Measurements from ENCODE around the gene PRKCI.
"Not testable (repeated sequence)": the region's sequence is repeated elsewhere in the genome, so short reads cannot be mapped to it uniquely, and the experiment has no call there.

Gene PRKCI

DNA sequence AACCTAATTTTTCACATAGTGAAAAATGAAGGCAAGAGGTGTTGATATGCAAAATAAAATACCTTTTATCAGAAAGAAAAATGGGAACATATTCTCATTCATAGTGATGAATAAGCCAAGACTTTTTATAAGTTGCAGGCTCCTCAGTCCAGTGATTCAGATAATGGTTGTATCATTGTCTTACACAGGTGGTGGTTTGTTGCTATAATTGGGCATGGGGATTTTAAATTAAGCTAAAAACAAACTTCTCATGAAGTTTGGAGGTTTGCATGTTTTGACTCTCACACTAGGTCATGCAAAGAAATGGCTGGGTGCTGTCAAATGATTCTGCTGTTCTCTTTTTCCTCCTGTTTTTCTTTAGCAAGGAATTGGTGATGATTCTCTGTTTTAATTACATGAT lies 74.5 kb downstream of the PRKCI start:
- DNase-seq, result no peak

DNA sequence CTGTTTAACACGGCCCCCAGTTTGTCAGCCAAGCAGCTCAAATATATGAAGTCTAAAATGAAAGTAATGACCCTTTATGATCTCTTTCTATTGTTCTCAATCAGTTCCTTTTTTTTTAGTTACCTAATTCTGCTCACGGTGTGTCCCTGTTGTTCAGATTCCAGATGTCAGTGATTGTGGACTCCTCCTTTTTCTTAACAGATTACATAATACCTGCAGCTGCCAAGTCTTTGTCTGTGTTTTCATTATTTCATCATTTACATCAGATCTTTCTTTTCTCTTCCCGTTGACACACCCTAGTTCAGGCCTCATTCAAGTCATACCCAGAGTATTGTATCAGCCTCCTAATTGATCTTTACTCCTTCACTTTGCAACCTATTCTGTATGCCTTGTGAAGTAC lies 79.2 kb downstream of the PRKCI start:
- DNase-seq, result no peak

DNA sequence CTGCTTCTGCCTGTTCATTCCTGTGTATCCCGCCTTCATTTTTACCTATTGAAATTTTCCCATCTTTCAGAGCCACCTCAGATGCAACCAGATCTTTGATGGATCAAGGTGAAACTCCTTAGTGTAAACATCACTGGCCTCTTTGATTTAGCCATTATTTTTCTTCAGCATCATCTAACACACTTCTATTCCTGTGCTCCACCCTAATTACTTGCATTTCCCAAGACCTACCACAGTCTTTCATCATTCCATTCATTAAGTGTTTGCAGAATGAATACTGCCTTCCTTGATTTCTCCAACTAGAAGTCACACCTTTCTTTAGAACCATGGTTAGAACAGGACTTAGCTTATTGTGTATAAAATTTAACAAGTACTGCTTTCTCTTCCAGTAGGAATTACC lies 79.8 kb downstream of the PRKCI start:
- DNase-seq, result no peak

DNA sequence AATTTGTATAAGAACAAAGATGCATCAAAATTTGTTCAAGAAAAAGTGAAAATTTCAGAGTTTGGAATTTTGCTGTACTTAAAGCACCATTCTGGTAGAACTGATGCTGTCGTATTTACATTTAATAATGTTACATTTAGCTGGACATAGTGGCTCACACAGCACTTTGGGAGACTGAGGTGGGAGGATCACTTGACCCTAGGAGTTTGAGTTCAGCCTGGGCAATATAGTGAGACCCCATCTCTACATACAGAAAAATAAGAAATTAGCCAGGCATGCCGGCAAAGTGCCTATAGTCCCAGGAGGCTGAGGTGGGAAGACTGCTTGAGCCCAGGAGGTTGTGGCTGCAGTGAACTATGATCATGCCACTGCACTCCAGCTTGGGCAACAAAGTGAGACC lies 83.8 kb downstream of the PRKCI start:
- no peak for DNase-seq

DNA sequence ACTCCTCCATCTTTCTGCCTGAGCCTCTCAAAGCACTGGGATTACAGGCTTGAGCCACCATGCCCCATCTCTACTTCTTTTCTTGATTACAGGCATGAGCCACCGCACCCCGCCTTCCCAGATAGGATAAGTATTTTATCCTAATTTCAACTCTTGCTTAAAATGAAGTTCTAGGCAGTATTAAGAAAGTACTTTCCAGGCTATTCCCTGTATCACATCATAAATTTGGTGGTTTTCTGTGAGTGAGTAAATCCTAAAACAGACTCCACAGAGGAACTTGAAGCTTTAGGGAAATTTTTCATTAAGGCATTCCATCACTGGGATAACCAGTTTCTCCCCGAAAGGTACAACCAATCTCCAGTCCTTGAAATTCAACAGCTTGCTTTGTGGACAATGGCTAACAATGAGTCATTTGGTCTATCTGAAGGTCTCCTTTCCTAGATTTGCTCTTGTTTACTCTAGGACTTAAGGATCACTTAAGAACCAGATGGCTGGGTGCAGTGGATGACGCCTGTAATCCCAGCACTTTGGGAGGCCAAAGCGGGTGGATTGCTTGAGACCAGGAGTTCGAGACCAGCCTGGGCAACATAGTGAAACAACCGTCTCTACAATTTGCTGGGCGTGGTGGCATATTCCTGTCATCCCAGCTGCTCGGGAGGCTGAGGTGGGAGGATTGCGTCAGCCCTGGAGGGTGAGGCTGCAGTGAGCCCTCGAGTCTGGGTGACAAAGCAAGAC lies 85.6 kb downstream of the PRKCI start:
- DNase-seq, result no peak

DNA sequence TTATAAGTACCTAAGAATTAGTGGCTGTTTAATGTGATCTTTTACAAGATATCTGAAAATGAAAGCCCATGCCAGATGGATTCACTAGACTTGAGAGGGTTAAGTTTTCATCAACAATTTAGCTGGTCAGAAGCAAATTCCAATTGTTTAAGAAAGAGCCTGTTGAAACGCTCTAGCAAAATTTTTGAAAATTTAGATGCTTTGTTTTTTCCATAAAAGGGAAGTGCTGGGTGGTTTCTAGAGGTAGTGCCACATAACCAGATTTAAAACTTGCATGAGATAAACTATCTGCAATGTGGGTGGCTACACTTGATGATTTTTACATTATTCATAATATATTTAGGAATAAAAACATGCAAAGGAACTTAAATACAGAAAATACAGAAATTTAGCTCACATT lies 86.8 kb downstream of the PRKCI start:
- no peak for DNase-seq

DNA sequence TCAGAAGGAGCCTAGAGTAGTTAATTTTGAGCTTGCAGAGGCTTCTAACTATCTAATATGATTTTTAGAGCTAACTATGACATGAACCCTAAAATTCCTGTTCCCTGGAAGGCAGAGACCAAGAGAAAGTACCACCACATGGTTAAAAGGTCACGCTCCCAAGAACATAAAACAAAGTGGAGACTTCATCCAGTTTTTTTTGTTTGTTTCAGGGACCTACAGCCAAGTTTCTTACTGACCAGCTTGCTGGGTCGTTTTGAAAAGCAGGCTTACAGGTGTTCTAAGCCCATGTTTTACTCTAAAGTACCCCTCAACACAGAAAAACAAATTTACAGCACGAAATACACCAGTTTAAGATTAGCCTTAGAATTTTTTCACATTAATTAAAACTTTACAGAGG lies 95.7 kb downstream of the PRKCI start:
- no peak for DNase-seq

DNA sequence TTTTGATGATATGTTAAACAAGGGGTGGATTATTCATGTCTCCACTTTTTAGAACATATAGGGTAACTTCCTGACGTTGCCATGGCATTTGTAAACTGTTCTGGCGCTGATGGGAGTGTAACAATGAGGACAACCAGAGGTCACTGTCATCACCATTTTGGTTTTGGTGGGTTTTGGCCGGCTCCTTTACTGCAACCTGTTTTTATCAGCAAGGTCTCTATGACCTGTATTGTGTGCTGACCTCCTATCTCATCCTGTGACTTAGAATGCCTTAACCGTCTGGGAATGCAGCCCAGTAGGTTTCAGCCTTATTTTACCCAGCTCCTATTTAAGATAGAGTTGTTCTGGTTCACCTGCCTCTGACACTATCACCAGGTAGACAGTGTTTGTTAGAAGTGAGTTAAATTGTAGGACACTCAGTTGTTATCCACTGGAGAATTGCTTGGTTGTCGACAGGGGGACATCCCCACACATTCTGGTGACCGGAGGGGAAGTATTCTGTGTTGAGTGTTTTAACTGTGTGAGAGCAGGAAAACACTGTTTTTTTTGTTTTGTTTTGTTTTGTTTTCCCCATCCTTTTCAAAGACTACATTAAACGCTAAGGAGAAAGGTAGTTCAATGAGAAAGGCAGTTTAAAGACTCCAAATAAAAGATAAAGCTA lies 98.4 kb downstream of the PRKCI start:
- DNase-seq, result no peak

DNA sequence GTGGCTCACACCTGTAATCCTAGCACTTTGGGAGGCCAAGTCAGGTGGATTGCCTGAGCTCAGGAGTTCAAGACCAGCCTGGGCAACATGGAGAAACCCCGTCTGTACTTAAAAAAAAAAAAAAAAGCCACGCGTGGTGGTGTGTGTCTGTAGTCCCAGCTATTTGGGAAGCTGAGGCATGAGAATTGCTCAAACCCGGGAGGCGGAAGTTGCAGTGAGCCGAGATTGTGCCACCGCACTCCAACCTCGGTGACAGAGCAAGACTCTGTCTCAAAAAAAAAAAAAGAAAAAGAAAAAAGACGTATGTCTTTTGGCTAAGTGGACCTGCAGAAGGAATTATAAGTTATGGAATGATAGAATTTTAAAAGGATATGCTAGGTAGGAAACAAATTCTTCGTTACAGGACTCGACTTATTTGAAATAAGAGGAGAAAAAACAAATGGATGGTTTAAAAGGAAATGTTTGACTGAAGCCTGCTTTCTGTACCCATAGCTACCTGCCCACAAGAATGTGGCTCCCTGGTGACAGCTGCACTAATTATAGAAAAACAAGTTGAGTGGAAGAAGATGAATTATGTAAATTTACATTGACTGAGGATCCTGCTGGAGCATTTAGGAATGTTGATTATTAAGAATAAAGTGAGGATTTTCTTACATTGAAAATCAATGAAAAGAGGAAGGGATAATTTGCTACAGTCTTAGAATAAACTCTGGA lies 99.3 kb downstream of the PRKCI start:
- DNase-seq, result no peak

DNA sequence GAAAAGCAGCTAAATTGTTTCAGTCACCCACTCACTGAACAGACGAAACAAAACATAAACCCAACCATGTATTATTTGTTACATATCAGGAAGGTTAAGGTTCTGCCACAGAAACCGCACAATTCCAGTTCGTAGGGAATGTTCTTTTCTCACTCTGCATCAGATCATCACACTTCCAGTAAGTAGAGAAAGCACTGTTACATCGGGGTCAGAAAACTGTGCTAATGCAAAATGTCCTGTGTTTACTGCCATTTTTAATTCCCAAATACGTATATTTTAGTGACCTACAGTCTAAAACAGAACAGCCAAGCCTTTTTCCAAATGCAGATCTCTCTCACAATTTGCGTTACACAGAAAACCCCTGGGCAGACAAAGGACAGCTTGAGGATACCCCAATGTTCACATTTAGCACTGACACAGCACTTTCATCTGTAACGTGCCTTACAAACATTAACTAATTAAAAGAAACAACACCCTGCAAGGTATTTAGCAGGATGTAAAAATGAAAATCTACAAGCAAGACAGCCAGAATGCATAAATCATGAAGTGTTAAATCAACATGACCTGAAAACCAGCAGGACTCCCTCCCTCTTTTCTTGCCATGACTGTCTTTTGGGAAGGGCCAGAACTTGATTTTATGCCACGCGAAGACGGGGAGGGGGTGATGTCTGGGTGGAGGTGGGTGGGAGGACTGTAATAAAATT lies 100.5 kb downstream of the PRKCI start:
- no peak for DNase-seq

DNA sequence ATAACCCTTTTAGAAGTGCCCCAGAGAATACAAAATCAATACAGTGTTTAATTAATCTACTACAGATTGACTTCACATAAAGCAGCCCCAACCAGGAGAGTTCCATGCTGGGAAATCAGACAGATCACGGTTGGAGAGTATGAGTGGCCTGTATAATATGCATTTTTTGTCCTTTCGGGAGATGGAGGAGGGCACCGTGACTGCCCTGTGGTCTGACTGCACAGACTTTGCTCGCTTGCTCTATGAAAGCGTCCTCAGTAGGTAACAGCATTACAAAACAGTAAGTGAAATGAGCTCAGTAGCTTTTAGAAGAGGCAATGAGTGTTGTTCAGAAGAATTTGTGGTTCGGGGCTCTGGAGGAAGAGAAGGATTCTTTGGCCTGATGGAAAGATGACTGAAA lies 101.1 kb downstream of the PRKCI start:
- DNase-seq, result no peak

DNA sequence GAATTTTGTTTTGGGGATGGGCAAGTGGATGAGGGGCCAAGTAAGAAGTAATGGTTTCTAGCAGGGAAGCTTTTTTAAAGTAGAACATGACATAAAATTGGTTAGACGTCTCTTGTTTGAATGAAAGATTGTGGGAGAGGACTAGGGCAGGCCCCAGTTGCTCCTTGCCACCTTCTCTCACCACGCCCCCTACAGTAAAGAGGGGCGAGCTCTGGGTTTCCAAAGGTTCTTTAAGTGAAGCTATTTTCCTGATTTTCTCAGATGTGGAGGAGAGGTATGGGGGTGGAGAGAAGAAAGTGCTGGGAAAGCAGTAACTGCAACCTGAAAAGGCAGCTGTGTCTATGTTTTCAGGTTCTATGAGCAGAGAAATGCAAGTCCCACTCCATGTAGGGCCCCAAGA lies 102.7 kb downstream of the PRKCI start:
- DNase-seq, result no peak

DNA sequence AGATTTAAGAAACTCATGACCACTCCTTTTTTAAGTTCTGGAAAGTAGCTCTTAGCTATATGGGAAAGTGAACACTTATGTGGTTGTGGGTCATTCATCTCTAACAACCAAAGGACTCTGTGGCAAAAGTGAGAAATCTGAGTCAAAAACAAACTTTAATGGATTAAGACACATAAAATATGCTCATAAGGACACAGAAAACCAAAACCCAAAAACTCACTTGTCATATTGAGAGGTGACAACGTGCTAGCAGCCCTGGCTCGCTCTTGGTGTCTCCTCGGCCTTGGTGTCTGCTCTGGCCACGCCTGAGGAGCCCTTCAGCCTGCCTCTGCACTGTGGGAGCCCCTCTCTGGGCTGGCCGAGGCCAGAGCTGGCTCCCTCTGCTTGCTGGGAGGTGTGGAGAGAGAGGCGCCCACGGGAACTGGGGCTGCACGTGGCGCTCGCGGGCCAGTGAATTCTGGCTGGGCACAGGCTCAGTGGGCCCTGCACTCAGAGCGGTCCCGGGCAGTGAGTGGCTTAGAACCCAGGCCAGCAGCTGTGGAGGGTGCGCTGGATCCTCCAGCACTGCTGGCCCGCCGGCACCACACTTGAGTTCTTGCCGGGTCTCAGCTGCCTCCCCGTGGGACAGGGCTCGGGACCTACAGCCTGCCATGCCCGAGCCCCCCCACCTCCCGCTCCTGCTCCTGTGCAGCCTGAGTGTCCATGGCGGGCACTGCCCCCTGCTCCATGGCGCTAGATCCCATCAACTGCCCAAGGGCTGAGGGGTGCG lies 105.0 kb downstream of the PRKCI start:
- DNase-seq, result no peak

DNA sequence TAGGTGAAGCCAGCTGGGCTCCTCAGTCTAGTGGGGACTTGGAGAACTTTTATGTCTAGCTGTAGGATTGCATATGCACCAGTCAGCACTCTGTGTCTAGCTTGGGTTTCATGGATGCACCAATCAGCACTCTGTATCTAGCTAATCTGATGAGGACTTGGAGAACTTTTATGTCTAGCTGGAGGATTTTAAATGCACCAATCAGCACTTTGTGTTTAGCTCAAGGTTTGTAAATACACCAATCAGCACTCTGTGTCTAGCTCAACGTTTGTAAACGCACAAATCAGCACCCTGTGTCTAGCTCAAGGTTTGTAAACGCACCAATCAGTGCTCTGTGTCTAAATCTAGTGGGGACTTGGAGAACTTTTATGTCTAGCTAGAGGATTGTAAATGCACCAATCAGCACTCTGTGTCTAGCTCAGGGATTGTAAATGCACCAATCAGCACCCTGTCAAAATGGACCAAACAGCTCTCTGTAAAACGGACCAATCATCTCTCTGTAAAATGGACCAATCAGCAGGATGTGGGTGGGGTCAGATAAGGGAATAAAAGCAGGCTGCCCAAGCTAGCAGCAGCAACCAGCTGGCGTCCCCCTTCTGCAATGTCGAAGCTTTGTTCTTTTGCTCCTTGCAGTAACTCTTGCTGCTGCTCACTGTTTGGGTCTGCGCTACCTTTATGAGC lies 105.8 kb downstream of the PRKCI start:
- DNase-seq, result not testable (repeated sequence)

DNA sequence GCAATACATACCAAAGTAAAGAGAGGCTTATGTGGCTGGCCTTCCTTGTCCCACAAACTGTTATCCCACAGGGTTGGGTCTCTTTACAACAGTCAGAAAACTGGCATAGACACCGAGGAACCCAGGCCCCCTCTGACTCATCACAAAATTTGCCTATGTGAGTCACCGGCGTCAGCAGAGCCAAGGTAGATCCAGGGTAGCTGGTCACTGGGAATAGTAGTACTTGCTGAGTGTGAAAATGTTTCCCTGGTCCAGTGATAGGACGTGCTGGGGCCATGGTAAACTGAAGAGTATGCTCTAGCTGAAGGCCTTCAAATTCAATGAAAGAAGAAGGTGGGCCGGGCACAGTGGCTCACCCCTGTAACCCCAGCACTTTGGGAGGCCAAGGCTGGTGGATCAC lies 108.1 kb downstream of the PRKCI start:
- DNase-seq, result no peak

DNA sequence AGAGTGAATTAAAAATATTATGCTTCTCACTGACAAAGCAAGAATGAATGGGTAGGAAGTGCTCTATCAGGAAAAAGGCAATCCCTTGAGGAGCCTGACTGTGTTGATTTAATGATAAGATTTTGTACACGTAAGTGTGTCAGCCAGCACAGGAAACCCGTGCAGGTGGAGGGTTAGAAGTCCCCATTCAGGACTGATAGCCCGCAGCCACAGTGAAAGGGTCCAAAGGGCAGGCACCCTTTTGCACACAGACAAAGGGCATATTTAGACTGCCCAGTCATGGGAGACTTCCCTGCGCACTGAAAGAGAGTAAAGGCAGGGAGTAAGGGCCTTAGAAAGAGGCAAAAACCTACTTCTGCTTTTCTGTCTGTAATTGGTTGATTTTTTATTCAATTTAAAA lies 108.9 kb downstream of the PRKCI start:
- DNase-seq, result no peak

DNA sequence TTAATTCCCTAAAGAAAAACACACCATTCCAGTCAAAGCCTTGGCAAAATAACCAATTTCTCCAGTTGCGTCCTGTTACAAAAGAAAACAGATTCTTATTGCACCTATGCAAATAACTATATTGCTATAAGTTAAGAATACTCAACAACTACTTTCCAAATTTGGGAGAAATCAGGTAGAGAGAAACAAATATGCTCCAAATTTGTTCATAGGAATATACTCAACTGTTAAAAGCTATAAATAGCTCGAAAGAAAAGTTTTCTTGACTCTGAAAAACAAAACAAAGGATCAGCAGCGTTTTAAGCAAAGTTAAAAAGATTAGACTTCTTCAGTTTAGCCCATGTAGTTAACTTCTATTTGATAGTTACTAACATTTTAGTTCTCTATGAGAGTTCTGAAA lies 115.2 kb downstream of the PRKCI start:
- DNase-seq, result no peak

DNA sequence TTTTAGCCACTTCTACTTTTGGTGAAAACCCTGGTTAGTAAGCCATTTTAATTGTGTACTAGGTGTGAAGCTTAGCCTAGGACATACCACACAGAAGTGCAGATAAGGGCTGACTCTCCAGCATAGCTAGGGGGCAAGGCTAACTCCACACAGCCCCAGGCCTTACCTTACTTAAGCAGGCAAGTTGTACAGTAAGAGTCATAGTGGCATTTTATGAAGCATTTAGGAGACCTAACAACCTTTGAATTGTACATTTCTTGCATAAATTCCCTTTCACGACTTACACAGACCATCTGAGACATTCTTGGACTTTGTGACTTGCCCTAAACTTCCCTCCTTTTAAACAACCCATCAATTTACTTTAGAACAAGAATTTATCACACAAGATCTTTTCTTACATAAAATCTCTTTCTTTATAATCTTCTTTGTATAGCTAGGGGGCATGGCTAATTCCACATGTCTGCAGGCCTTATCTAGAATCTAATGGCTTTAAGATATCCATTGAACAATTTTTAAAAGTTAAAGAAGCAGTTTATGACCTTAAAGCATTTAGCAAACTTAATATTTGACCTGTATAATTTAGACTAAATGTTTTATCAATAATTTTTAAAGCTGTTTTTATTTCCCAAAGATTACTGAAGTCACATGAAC lies 116.6 kb downstream of the PRKCI start:
- no peak for DNase-seq

DNA sequence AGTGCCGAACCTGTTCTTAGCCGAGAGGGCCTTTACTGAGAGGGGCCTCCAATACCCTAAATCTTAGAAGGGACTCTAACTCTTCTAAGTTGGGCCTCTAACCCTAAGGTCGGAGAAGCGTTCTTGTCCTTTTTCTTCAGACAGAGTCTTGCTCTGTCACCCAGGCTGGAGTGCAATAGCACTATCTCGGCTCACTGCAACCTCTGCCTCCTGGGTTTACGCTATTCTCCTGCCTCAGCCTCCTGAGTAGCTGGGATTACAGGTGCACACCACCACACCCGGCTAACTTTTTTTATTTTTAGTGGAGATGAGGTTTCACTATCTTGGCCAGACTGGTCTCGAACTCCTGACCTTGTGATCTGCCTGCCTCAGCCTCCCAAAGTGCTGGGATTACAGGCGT lies 120.0 kb downstream of the PRKCI start:
- DNase-seq, result not testable (repeated sequence)

DNA sequence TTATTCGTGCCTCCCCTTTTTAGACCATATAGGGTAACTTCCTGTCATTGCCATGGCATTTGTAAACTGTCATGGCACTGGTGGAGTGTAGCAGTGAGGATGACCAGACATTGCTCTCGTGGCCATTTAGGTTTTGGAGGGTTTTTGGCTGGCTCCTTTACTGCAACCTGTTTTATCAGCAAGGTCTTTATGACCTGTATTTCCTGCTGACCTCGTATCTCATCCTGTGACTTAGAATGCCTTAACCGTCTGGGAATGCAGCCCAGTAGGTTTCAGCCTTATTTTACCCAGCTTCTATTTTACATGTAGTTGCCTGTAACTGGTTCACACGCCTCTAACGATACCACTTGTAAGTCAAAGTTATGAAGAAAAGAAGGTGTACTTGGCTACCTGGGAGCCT lies 121.6 kb downstream of the PRKCI start:
- DNase-seq, result not testable (repeated sequence)

DNA sequence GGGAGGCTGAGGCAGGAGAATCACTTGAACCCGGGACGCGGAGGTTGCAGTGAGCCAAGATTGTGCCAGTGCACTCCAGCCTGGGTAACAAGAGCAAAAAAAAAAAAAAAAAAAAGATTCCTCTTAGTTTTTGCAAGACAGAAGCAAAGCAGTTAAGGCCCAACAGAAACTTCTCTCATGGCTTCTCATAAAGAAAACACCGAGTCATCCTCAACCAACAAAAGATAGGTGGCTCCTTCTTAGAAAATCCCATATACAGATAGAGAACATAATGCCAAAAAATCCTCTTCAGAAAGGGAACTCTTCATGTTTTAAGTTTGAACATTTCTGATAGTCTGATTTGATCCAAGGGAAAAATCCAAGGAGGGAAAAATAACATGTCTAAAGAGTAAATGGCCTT lies 122.7 kb downstream of the PRKCI start:
- DNase-seq, result no peak
